A673 (cell line): ENCODE data around the gene EHHADH. TPM values are rescaled to one million over a fixed set of nuclear protein-coding genes. Genes with fewer than 3 reads are reported as not detected.

ENCODE experiments used
- BruUV-seq: library from RNA; stranded (reverse); fragments of 400-500 nt; replicated peaks from 2 replicates; lab custom pipeline; 2021; lab: Mats Ljungman, UMichigan
- CTCF ChIA-PET: fragments of 300-600 bp; sonication (Branson Sonifier 250); formaldehyde crosslinking; loops from one replicate; lab custom pipeline; 2022; ENCODE audit warnings: antibody characterized with exemption; lab: Charles Lee
- POLR2A ChIA-PET: fragments of 300-600 bp; sonication (Branson Sonifier 250); formaldehyde crosslinking; loops from one replicate; lab custom pipeline; 2022; ENCODE audit warnings: antibody characterized with exemption; ENCODE audit not compliant: low non-redundant PET; lab: Charles Lee
- DNase-seq: peaks from one replicate; pipeline ENCODE4 v3.0.0-alpha.2; 2015; ENCODE audit warnings: low spot score
- H3K27ac ChIP-seq: fragments of 200-600 bp; sonication (generic); 2 replicates; pipeline ENCODE4 v1.5.1; 2016; ENCODE audit warnings: mixed run types, low read depth, mild to moderate bottlenecking, mixed read lengths, antibody characterized with exemption, low read length; ENCODE audit not compliant: poor library complexity, severe bottlenecking
- H3K27me3 ChIP-seq: fragments of 200-600 bp; sonication (generic); replicated peaks from 2 replicates; pipeline ENCODE4 v1.6.1; 2017; ENCODE audit warnings: mixed run types, low read depth, mild to moderate bottlenecking, mixed read lengths, antibody characterized with exemption, low read length; ENCODE audit not compliant: insufficient read depth, poor library complexity
- H3K36me3 ChIP-seq: fragments of 200-600 bp; sonication (generic); 2 replicates; pipeline ENCODE4 v1.6.1; 2016; ENCODE audit warnings: mixed run types, mild to moderate bottlenecking, mixed read lengths, antibody characterized with exemption, low read length; ENCODE audit not compliant: insufficient read depth, poor library complexity, severe bottlenecking
- H3K4me1 ChIP-seq: fragments of 200-600 bp; sonication (generic); 2 replicates; pipeline ENCODE4 v1.6.1; 2017; ENCODE audit warnings: mixed run types, mild to moderate bottlenecking, mixed read lengths, antibody characterized with exemption, low read length; ENCODE audit not compliant: insufficient read depth, poor library complexity, severe bottlenecking
- H3K4me3 ChIP-seq: fragments of 200-600 bp; sonication (generic); 2 replicates; pipeline ENCODE4 v1.5.1; 2016; ENCODE audit warnings: low read depth, mixed run types, mild to moderate bottlenecking, mixed read lengths, low read length; ENCODE audit not compliant: poor library complexity, severe bottlenecking
- H3K9me3 ChIP-seq: fragments of 200-600 bp; sonication (generic); 2 replicates; pipeline ENCODE4 v1.6.1; 2016; ENCODE audit warnings: mixed run types, low read depth, mild to moderate bottlenecking, mixed read lengths, antibody characterized with exemption, low read length; ENCODE audit not compliant: poor library complexity, severe bottlenecking
- EZH2 ChIP-seq: fragments of 200-600 bp; sonication (generic); IDR thresholded peaks from 2 replicates; pipeline ENCODE4 v1.6.1; 2017; ENCODE audit warnings: borderline replicate concordance, low read depth, mild to moderate bottlenecking, mixed read lengths, antibody characterized with exemption, low read length; ENCODE audit not compliant: poor library complexity, severe bottlenecking
- intact Hi-C: fragments of 100-400 bp; cut with micrococcal nuclease; formaldehyde crosslinking; loops from one replicate; pipeline ENCODE4 v1.10.0; 2022; ENCODE audit not compliant: unreplicated experiment
- total RNA-seq: library from RNA; stranded (reverse); gene quantifications from 2 replicates; pipeline ENCODE4 v1.2.3, GENCODE V29; 2021
- TF ChIP-seq, protein P1 (sequence below): fragments of 300-800, 200-600 bp; sonication (generic); conservative IDR thresholded peaks from 2 replicates; pipeline ENCODE4 v1.5.1; 2017; ENCODE audit warnings: low read depth, mild to moderate bottlenecking, antibody characterized with exemption, low read length, moderate library complexity, mixed read lengths

Gene EHHADH
- total RNA-seq, 1 experiment from 2014 or later, result 3.9 TPM

DNA sequence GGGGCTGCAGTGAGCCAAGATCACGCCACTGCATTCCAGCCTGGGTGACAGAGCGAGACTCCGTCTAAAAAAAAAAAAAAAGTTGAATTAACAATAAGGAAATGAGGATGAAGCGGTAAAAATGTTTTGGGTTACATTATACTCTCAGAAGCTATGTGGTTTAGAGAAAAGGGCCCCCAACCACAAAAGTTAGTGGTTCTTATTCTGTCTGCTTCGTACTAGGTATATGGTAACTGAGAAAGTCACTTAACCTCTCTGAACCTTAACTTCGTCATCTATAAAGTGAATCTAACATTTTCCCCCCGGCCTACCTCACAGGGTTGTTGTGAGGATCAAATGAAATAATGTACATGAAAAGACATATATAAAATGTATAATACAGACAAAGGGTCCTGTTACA, 38.4 kb upstream of the EHHADH start:
- no peak for DNase-seq
- no peaks in the 10 kb centered on the region for H3K9me3 ChIP-seq
- intact Hi-C loops, result no loop called here
- H3K4me3 ChIP-seq, result no peak overlapping the region
- TSS peak; percentile 63 for BruUV-seq
- H3K36me3 ChIP-seq, result peaks cover 6% of the 10 kb centered on the region
- no peaks in the 10 kb centered on the region for H3K4me1 ChIP-seq
- POLR2A ChIA-PET, result no interaction called here
- H3K27ac ChIP-seq, result no peak overlapping the region
- no peaks in the 10 kb centered on the region for H3K27me3 ChIP-seq
- CTCF ChIA-PET, result interaction anchor here (0.6 kb wide), 1 partner anchor 1182 kb away, joined by 7 read pairs; no protein-coding TSS in a partner anchor
- TF ChIP-seq, protein P1, sequence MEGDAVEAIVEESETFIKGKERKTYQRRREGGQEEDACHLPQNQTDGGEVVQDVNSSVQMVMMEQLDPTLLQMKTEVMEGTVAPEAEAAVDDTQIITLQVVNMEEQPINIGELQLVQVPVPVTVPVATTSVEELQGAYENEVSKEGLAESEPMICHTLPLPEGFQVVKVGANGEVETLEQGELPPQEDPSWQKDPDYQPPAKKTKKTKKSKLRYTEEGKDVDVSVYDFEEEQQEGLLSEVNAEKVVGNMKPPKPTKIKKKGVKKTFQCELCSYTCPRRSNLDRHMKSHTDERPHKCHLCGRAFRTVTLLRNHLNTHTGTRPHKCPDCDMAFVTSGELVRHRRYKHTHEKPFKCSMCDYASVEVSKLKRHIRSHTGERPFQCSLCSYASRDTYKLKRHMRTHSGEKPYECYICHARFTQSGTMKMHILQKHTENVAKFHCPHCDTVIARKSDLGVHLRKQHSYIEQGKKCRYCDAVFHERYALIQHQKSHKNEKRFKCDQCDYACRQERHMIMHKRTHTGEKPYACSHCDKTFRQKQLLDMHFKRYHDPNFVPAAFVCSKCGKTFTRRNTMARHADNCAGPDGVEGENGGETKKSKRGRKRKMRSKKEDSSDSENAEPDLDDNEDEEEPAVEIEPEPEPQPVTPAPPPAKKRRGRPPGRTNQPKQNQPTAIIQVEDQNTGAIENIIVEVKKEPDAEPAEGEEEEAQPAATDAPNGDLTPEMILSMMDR, result no peak
- TF ChIP-seq EZH2, result no peak

DNA sequence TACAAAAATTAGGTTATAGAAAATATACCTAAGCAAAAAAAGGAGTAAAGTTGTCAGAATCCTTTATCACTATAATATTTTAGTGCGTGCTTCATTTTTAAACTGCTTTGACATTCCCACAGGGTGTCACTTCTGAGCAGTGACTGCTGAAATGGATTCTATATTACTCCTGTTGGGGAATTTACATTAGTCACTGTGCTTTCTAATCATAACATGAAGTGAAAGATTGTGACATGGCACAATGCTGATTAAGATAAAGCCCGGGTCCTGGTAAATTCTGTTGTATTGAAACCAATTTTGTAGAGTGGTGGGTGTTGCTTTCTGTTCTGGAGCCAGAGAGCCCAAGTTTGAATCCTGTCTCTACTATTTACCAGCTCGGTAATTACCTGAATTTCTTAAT, 36.4 kb upstream of the EHHADH start:
- Histone ChIP-seq H3K27ac (no peak overlapping the region), H3K4me3 (no peak overlapping the region), H3K4me1 (no peaks in the 10 kb centered on the region), H3K36me3 (peaks cover 6% of the 10 kb centered on the region), H3K9me3 (no peaks in the 10 kb centered on the region), H3K27me3 (no peaks in the 10 kb centered on the region)
- DNase-seq, result no peak
- intact Hi-C loops, result no loop called here
- POLR2A ChIA-PET, result no interaction called here
- CTCF ChIA-PET, result no interaction called here
- no TSS peak for BruUV-seq
- TF ChIP-seq, protein P1, result no peak
- no peak for TF ChIP-seq EZH2

DNA sequence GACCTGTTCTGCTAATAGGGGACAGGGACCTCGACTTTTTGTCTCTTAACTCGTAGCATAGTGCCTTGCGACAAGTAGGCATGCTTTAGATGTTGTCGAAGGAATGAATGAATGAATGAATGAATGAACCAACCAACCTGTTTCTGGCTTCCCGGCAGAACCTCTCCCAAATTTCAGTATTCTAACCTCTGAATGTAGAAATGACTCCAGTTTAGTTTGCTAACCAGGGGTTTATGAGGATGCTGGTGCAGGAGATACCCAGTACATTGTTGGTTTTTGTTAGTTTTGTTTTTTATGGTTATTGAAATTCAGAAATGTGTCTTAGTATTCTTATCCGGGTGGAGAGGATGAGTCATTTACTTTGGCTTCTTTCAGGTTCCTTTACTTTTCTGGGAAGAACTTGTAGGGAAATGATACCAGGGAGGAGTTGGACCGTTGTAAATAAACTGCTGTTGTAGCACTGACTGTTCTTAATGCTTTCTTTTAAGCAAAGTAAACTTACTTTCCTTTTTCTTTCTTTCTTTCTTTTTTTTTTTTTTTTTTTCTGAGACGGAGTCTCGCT, 29.6 kb upstream of the EHHADH start:
- BruUV-seq, result no TSS peak
- peak overlapping the region; percentile 77 for H3K4me3 ChIP-seq
- H3K36me3 ChIP-seq, result no peaks in the 10 kb centered on the region
- H3K9me3 ChIP-seq, result no peaks in the 10 kb centered on the region
- no peak for TF ChIP-seq EZH2
- TF ChIP-seq, protein P1, result no peak
- intact Hi-C loops, result no loop called here
- peak overlapping the region; percentile 71 for H3K27ac ChIP-seq
- no peak for DNase-seq
- no peaks in the 10 kb centered on the region for H3K27me3 ChIP-seq
- H3K4me1 ChIP-seq, result no peaks in the 10 kb centered on the region
- ChIA-PET CTCF (no interaction called here), POLR2A (no interaction called here)
